Thyroid gland (tissue), 4 donors: ENCODE results near the gene COX6B2.

Experiments
- CTCF ChIP-seq, 6 experiments: fragments of 200-600 bp in 3 of 6; fragments of 450-650 bp in 3 of 6; sonication (generic) in 3 of 6; IDR thresholded peaks; one replicate each; pipeline ENCODE4 v1.5.1; 2016 to 2019; ENCODE audit warnings: antibody characterized with exemption in 6 of 6, mild to moderate bottlenecking in 2 of 6, inconsistent platforms in 1 of 6, moderate library complexity in 1 of 6
- POLR2A ChIP-seq, 2 donors: fragments of 450-650 bp; IDR thresholded peaks; one replicate each; pipeline ENCODE4 v1.6.1; 2017; ENCODE audit warnings: antibody characterized with exemption in 2 of 2, mild to moderate bottlenecking in 2 of 2, moderate library complexity in 1 of 2

- no peak for TF ChIP-seq CTCF (IDR thresholded peaks at IDR 0.05)
- no peak for TF ChIP-seq POLR2A (IDR thresholded peaks at IDR 0.05)
Observed at GRCh38 chr19:55382013-55382412, 27.5 kb upstream of the COX6B2 start.
